HL-60 (cell line): Measurements from ENCODE around the gene DGLUCY.

ENCODE experiments used
- DNase-seq, 2 experiments: peaks; one replicate each; pipeline ENCODE4 v3.0.0-alpha.2; 2010 to 2020; ENCODE audit warnings: low read depth in 1 of 2, low spot score in 1 of 2
- H3K27ac ChIP-seq: fragments of 250-450 bp; sonication (Bioruptor Pico); replicated peaks from 2 replicates; pipeline ENCODE4 v1.5.1; 2020; ENCODE audit warnings: mild to moderate bottlenecking, moderate library complexity
- H3K27me3 ChIP-seq: fragments of 250-450 bp; sonication (Bioruptor Pico); 2 replicates; pipeline ENCODE4 v1.5.1; 2021; ENCODE audit warnings: mild to moderate bottlenecking, moderate library complexity; ENCODE audit not compliant: insufficient read depth, poor library complexity, severe bottlenecking
- H3K4me3 ChIP-seq: replicated peaks from 2 replicates; pipeline ENCODE4 v1.5.1; 2011; ENCODE audit warnings: mild to moderate bottlenecking, control low read depth, low read length; ENCODE audit not compliant: insufficient read depth
- GABPA ChIP-seq: IDR thresholded peaks from 2 replicates; pipeline ENCODE4 v1.6.1; 2012; ENCODE audit warnings: low read depth
- POLR2AphosphoS5 ChIP-seq: IDR thresholded peaks from 2 replicates; pipeline ENCODE4 v1.6.1; 2012; ENCODE audit warnings: low read depth
- SPI1 ChIP-seq: IDR thresholded peaks from 2 replicates; pipeline ENCODE4 v1.6.1; 2012; ENCODE audit warnings: low read depth, mild to moderate bottlenecking, borderline replicate concordance
- TF ChIP-seq, protein P1 (sequence below): IDR thresholded peaks from one replicate; pipeline ENCODE4 v1.5.1; 2011; ENCODE audit warnings: low read length, control low read depth, inconsistent platforms; ENCODE audit not compliant: insufficient read depth
- TF ChIP-seq, protein P2 (sequence below): IDR thresholded peaks from 2 replicates; pipeline ENCODE4 v1.6.1; 2012; ENCODE audit warnings: low read depth; ENCODE audit not compliant: insufficient replicate concordance

Gene DGLUCY

DNA sequence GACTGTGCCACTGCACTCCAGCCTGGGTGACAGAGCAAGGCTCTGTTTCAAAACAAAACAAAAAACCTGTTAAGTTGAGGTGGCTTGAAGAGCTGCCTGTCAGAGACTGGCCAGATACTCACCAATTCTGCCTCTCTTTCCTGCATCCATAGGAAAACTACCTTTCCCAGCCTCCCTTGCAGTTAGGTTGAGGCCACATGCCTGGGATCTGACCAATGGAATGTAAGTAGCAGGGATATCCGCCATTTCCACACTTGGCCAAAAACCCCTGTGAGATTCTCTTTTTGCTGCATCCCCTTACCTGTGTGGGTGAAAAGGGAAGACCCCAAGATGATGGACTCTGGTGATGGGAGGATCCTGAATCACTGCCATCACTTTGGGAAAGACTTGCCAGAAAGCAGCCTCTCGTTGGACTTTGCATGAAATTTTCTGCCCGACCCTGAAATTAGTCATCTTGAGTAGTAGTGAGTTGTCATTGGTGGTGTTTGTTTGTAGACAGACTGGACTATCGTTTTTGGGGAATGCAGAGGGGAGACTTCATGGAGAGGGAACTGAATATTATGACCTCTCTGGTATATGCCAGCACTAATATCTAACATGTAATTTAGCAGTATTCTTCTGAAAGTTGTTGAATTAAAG is 116.6 kb downstream of the DGLUCY start:
- Histone ChIP-seq H3K4me3 (no peak overlapping the region), H3K27me3 (no peaks in the 10 kb centered on the region), H3K27ac (peak overlapping the region; percentile 59)
- no peak for TF ChIP-seq SPI1
- TF ChIP-seq, protein P1, sequence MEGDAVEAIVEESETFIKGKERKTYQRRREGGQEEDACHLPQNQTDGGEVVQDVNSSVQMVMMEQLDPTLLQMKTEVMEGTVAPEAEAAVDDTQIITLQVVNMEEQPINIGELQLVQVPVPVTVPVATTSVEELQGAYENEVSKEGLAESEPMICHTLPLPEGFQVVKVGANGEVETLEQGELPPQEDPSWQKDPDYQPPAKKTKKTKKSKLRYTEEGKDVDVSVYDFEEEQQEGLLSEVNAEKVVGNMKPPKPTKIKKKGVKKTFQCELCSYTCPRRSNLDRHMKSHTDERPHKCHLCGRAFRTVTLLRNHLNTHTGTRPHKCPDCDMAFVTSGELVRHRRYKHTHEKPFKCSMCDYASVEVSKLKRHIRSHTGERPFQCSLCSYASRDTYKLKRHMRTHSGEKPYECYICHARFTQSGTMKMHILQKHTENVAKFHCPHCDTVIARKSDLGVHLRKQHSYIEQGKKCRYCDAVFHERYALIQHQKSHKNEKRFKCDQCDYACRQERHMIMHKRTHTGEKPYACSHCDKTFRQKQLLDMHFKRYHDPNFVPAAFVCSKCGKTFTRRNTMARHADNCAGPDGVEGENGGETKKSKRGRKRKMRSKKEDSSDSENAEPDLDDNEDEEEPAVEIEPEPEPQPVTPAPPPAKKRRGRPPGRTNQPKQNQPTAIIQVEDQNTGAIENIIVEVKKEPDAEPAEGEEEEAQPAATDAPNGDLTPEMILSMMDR = no peak
- TF ChIP-seq, protein P2, sequence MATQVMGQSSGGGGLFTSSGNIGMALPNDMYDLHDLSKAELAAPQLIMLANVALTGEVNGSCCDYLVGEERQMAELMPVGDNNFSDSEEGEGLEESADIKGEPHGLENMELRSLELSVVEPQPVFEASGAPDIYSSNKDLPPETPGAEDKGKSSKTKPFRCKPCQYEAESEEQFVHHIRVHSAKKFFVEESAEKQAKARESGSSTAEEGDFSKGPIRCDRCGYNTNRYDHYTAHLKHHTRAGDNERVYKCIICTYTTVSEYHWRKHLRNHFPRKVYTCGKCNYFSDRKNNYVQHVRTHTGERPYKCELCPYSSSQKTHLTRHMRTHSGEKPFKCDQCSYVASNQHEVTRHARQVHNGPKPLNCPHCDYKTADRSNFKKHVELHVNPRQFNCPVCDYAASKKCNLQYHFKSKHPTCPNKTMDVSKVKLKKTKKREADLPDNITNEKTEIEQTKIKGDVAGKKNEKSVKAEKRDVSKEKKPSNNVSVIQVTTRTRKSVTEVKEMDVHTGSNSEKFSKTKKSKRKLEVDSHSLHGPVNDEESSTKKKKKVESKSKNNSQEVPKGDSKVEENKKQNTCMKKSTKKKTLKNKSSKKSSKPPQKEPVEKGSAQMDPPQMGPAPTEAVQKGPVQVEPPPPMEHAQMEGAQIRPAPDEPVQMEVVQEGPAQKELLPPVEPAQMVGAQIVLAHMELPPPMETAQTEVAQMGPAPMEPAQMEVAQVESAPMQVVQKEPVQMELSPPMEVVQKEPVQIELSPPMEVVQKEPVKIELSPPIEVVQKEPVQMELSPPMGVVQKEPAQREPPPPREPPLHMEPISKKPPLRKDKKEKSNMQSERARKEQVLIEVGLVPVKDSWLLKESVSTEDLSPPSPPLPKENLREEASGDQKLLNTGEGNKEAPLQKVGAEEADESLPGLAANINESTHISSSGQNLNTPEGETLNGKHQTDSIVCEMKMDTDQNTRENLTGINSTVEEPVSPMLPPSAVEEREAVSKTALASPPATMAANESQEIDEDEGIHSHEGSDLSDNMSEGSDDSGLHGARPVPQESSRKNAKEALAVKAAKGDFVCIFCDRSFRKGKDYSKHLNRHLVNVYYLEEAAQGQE = no peak
- TF ChIP-seq POLR2AphosphoS5 = no peak
- TF ChIP-seq GABPA = no peak
- DNase-seq = no peak

DNA sequence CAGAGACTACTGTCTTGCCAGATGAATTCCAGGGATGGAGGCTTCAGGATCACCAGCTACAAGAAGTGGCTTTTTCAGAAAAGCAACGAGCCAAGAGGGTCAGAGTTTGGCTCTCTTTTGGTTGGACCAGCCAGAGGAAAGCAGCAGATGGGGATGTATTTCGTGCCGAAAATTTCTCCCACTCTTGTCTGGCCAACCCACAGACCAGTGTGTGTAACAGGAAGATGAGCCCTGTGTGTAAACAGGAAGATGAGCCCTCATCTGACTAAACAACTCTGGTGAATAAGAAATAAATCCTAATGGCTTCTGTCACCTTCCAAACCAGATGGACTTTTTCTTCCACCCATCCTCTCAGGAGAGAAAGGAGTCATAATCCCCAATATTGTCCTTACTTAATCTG is 117.6 kb downstream of the DGLUCY start:
- H3K27me3 ChIP-seq = no peaks in the 10 kb centered on the region
- peak in 1 of 2 experiments; percentile 51 for DNase-seq
- H3K4me3 ChIP-seq = no peak overlapping the region
- peak overlapping the region; percentile 59 for H3K27ac ChIP-seq
- TF ChIP-seq, protein P1 = no peak
- TF ChIP-seq, protein P2 = no peak
- TF ChIP-seq SPI1 (no peak), GABPA (no peak), POLR2AphosphoS5 (no peak)

DNA sequence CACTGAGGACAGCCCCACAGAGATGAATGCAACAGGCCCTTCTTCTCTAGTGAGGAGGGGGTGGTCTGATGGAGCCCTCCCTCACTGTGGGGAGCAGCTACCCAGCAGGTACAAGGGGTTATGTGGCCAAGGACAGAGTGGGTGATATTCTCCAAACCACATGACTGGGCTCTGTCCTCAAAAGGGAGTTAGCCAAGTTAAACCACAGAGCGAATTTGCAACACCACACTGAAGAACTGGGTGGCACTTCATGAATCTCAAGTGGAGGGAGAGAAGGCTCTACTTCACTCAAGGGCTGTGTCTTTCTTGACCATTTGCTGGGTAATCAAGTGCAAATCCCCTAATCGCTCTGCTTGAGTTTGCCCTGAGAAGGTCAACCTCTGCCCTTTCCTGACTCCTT is 118.2 kb downstream of the DGLUCY start:
- peak in 1 of 2 experiments; percentile 81 for DNase-seq
- TF ChIP-seq, protein P2 = no peak
- TF ChIP-seq POLR2AphosphoS5 = peak; percentile 68
- H3K27me3 ChIP-seq = no peaks in the 10 kb centered on the region

More for the DNA sequence above, 118.2 kb downstream of the DGLUCY start:
- peak overlapping the region; percentile 59 for H3K27ac ChIP-seq
- H3K4me3 ChIP-seq = no peak overlapping the region
